ENCODE data around the gene EXOC6B. TPM values are rescaled to one million over a fixed set of nuclear protein-coding genes. Genes with fewer than 3 reads are reported as not detected.

EXOC6B gene
- total and polyA plus RNA-seq, 7 donors, result 4.4 to 26.8 (median 14.1) TPM

DNA sequence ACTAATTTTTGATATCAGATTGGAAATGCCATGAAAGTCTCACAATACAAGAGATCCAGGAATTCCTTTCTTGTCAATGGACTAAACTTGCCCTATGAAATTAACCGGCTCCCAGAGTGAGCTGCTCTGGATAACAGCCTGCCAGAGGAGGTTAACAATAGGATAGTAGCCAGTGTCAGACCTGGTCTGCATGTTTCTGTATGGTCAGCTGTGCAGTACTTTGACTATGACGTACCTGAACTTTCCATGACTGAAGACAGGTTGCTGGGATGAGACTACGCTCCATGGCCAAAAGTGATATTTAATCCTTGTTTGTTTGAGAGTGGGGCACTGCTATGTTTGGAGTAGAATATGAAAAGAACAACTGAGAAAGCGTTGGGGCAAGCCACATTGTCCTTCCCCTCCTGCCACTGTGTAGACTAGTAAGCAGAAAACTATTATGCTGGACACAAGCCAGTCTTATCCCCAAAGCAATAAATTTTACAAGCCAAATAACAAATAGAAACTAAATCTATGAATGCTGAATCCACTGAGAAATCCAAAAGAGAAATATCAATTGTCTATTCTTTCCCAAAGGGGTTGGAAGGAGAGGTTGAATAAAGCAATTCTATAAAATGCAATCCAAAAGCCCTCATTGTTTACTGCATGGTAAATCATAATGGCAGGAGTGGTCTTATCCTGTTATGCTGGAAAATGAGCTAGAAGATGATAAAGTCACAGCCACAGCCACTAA, 562.6 kb downstream of the EXOC6B start:
- Histone ChIP-seq H3K4me1 (peaks cover 2% of the 10 kb centered on the region), H3K9me3 (no peaks in the 10 kb centered on the region), H3K36me3 (ENCODE audit: insufficient read depth in 1 of 2, low read depth in 1 of 2) (no peaks in the 10 kb centered on the region), H3K4me3 (no peak overlapping the region), H3K27ac (no peak overlapping the region), H3K27me3 (ENCODE audit: insufficient read depth in 3 of 3, low read length in 2 of 3) (no peaks in the 10 kb centered on the region)
- TF ChIP-seq, protein P1, sequence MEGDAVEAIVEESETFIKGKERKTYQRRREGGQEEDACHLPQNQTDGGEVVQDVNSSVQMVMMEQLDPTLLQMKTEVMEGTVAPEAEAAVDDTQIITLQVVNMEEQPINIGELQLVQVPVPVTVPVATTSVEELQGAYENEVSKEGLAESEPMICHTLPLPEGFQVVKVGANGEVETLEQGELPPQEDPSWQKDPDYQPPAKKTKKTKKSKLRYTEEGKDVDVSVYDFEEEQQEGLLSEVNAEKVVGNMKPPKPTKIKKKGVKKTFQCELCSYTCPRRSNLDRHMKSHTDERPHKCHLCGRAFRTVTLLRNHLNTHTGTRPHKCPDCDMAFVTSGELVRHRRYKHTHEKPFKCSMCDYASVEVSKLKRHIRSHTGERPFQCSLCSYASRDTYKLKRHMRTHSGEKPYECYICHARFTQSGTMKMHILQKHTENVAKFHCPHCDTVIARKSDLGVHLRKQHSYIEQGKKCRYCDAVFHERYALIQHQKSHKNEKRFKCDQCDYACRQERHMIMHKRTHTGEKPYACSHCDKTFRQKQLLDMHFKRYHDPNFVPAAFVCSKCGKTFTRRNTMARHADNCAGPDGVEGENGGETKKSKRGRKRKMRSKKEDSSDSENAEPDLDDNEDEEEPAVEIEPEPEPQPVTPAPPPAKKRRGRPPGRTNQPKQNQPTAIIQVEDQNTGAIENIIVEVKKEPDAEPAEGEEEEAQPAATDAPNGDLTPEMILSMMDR (IDR thresholded peaks at IDR 0.05), result no peak
- WGBS, 3 donors, result 43 to 57% (median 45%) methylated on average over 4 of the region's 4 CpGs
- intact Hi-C loops (cut with DNase I), result no loop called here
- DNase-seq (no peak), ATAC-seq (peak; percentile 29 to 60 (median 46))

DNA sequence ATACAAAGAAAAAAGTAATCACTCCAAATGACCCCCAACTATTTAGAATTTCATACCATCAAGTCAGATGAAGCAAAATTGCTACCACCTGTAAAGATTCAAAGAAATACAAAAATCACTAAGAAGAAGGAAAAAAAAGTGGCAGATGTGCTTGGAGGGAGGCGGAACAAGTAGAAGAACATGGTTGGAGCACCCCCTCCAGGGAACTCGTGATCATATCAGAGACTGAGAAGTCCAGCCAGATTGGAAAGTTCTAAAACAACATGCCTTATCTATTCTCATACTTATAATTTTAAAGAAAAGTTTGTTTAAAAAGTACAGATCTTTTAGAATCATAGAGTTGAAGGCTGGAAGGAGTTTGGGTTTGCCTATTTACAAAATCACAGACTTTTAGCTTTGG, 564.8 kb downstream of the EXOC6B start:
- no peak for DNase-seq
- no peaks in the 10 kb centered on the region for H3K36me3 ChIP-seq (ENCODE audit: insufficient read depth in 1 of 2, low read depth in 1 of 2)
- H3K27me3 ChIP-seq (ENCODE audit: insufficient read depth in 3 of 3, low read length in 2 of 3), result no peaks in the 10 kb centered on the region
- no peak overlapping the region for H3K4me3 ChIP-seq
- no peaks in the 10 kb centered on the region for H3K9me3 ChIP-seq
- H3K4me1 ChIP-seq, result peaks cover 2% of the 10 kb centered on the region
- TF ChIP-seq, protein P1 (IDR thresholded peaks at IDR 0.05), result no peak
- intact Hi-C loops (cut with DNase I), result no loop called here
- ATAC-seq, result no peak
- 76 to 88% (median 83%) methylated on average over 2 of the region's 2 CpGs for WGBS, 3 donors
- H3K27ac ChIP-seq, result no peak overlapping the region

DNA sequence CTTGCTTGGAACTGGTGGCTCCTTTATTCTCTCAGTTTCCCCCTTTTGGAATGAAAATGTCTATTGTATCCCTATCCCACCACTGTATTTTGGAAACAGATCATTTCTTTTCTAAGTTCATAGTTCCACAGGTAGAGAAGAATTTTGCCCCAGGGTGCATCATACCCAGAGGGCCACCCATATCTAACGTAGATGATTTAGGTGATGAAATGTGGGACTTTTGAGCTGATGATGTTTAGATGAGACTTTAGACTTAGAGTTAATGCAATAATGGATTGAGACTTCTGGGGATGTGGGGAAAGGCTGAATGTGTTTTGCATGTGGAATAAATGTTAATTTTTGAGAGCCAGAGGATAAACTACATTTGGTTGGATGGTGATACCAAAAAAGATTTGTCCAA, 570.3 kb downstream of the EXOC6B start:
- Histone ChIP-seq H3K36me3 (ENCODE audit: insufficient read depth in 1 of 2, low read depth in 1 of 2) (no peaks in the 10 kb centered on the region), H3K4me1 (no peaks in the 10 kb centered on the region), H3K9me3 (no peaks in the 10 kb centered on the region), H3K27ac (no peak overlapping the region), H3K27me3 (ENCODE audit: insufficient read depth in 3 of 3, low read length in 2 of 3) (no peaks in the 10 kb centered on the region), H3K4me3 (no peak overlapping the region)
- TF ChIP-seq, protein P1 (IDR thresholded peaks at IDR 0.05), result no peak
- intact Hi-C loops (cut with DNase I), result no loop called here
- ATAC-seq (no peak), DNase-seq (no peak)
- WGBS, 3 donors, result 95 to 100% (median 99%) methylated on average over 1 of the region's 1 CpG

DNA sequence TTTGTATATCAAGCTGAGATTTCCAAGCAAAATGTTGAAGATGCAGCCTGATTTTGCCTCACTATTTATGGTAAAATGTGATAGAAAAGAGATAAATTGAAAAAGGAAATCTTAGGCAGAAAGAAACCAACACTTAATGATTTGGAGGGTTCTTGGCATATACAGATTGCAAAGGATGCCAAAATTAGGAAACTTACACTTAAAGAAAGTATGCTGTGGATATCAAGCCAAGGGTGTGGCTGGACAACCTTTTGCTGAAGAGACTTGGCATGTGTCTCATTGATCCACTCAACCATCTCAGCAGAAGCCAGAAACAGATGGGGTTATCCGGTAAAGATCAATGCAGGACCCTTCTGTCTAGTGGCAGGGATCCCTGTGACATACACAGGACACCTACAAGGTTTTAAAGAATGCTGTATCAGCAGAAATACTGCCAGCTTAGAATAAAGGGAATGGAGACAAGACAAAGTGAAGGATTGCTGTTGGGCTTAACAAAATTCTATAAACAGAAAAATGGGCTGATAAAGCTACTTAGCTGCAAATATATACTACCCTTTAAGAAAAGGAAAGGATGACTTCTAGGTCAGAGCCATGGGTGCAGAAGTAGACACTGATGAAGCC, 570.9 kb downstream of the EXOC6B start:
- Histone ChIP-seq H3K9me3 (no peaks in the 10 kb centered on the region), H3K4me3 (no peak overlapping the region), H3K4me1 (no peaks in the 10 kb centered on the region), H3K27me3 (ENCODE audit: insufficient read depth in 3 of 3, low read length in 2 of 3) (no peaks in the 10 kb centered on the region), H3K36me3 (ENCODE audit: insufficient read depth in 1 of 2, low read depth in 1 of 2) (no peaks in the 10 kb centered on the region), H3K27ac (no peak overlapping the region)
- DNase-seq (no peak), ATAC-seq (no peak)
- WGBS, 3 donors, result 80 to 89% (median 86%) methylated on average over 1 of the region's 1 CpG
- TF ChIP-seq, protein P1 (IDR thresholded peaks at IDR 0.05), result no peak
- intact Hi-C loops (cut with DNase I), result no loop called here
